Measurements from ENCODE around the gene LRP6.

LRP6 gene

GRCh38 chr12:12095021-12095420, 171.8 kb downstream of the LRP6 start:
- Histone ChIP-seq H3K27ac (ENCODE audit: low read depth, low read length) (no peak overlapping the region), H3K14ac (ENCODE audit: low read length) (no peak overlapping the region), H2BK12ac (ENCODE audit: low read length) (no peak overlapping the region), H3K4me3 (ENCODE audit: low read depth, low read length) (no peak overlapping the region), H3K4me1 (ENCODE audit: control insufficient read depth in 1 of 2, insufficient read depth in 2 of 2, low read length in 2 of 2) (peaks cover 2 to 6% of the 10 kb centered on the region in 2 experiments), H3K18ac (ENCODE audit: low read length) (no peak overlapping the region), H3K36me3 (ENCODE audit: control insufficient read depth in 1 of 2, insufficient read depth in 2 of 2, low read length in 2 of 2) (no peaks in the 10 kb centered on the region), H4K91ac (ENCODE audit: low read depth, low read length) (no peak overlapping the region), H2AFZ (ENCODE audit: insufficient read depth, low read length, poor library complexity) (no peak overlapping the region), H2AK5ac (ENCODE audit: low read length) (no peak overlapping the region), H3K23ac (ENCODE audit: low read length) (no peak overlapping the region), H3K9ac (ENCODE audit: low read length) (no peak overlapping the region), H3K27me3 (ENCODE audit: insufficient read depth, low read length) (no peaks in the 10 kb centered on the region), H3K79me1 (ENCODE audit: low read length) (no peaks in the 10 kb centered on the region), H4K8ac (ENCODE audit: low read depth, low read length) (no peak overlapping the region), H3K9me3 (ENCODE audit: insufficient read depth, low read depth, low read length) (no peaks in the 10 kb centered on the region), H2BK120ac (ENCODE audit: insufficient read depth, low read length, poor library complexity) (no peak overlapping the region), H3K4ac (ENCODE audit: low read depth, low read length) (no peak overlapping the region), H3K4me2 (ENCODE audit: low read length) (no peak overlapping the region), H4K12ac (ENCODE audit: low read depth, low read length) (no peak overlapping the region), H3K79me2 (ENCODE audit: control insufficient read depth, insufficient read depth, low read length, poor library complexity) (no peaks in the 10 kb centered on the region), H2BK5ac (ENCODE audit: low read depth, low read length, poor library complexity) (no peak overlapping the region)
- no CpG with 5 or more reads among the region's 3 CpGs for WGBS (ENCODE audit: extremely low coverage, insufficient coverage, insufficient read length)
- DNase-seq, result no peak

- no peaks in the 10 kb centered on the region for H3K9me3 ChIP-seq (ENCODE audit: insufficient read depth, low read depth, low read length)
- H2AK5ac ChIP-seq (ENCODE audit: low read length), result no peak overlapping the region
- no peak overlapping the region for H2BK12ac ChIP-seq (ENCODE audit: low read length)
- no peak overlapping the region for H3K27ac ChIP-seq (ENCODE audit: low read depth, low read length)
- H4K8ac ChIP-seq (ENCODE audit: low read depth, low read length), result no peak overlapping the region
- H3K79me2 ChIP-seq (ENCODE audit: control insufficient read depth, insufficient read depth, low read length, poor library complexity), result no peaks in the 10 kb centered on the region
- no peaks in the 10 kb centered on the region for H3K27me3 ChIP-seq (ENCODE audit: insufficient read depth, low read length)
- no peak overlapping the region for H4K91ac ChIP-seq (ENCODE audit: low read depth, low read length)
- no peak overlapping the region for H3K23ac ChIP-seq (ENCODE audit: low read length)
- H3K18ac ChIP-seq (ENCODE audit: low read length), result no peak overlapping the region
- no peak overlapping the region for H2BK5ac ChIP-seq (ENCODE audit: low read depth, low read length, poor library complexity)
- no peaks in the 10 kb centered on the region for H3K79me1 ChIP-seq (ENCODE audit: low read length)
- H3K14ac ChIP-seq (ENCODE audit: low read length), result no peak overlapping the region
- peaks cover 2 to 6% of the 10 kb centered on the region in 2 experiments for H3K4me1 ChIP-seq (ENCODE audit: control insufficient read depth in 1 of 2, insufficient read depth in 2 of 2, low read length in 2 of 2)
- no CpG with 5 or more reads among the region's 4 CpGs for WGBS (ENCODE audit: extremely low coverage, insufficient coverage, insufficient read length)
- H4K12ac ChIP-seq (ENCODE audit: low read depth, low read length), result no peak overlapping the region
- no peak for DNase-seq
- no peak overlapping the region for H3K4ac ChIP-seq (ENCODE audit: low read depth, low read length)
- no peak overlapping the region for H3K4me2 ChIP-seq (ENCODE audit: low read length)
- H3K36me3 ChIP-seq (ENCODE audit: control insufficient read depth in 1 of 2, insufficient read depth in 2 of 2, low read length in 2 of 2), result no peaks in the 10 kb centered on the region
- no peak overlapping the region for H3K4me3 ChIP-seq (ENCODE audit: low read depth, low read length)
- H3K9ac ChIP-seq (ENCODE audit: low read length), result no peak overlapping the region
- H2BK120ac ChIP-seq (ENCODE audit: insufficient read depth, low read length, poor library complexity), result no peak overlapping the region
- no peak overlapping the region for H2AFZ ChIP-seq (ENCODE audit: insufficient read depth, low read length, poor library complexity)
Observed at GRCh38 chr12:12094481-12094880, 172.4 kb downstream of the LRP6 start.

GRCh38 chr12:12091977-12092663, 174.7 kb downstream of the LRP6 start:
- no peak overlapping the region for H3K9ac ChIP-seq (ENCODE audit: low read length)
- H3K27ac ChIP-seq (ENCODE audit: low read depth, low read length), result no peak overlapping the region
- no peak overlapping the region for H2BK120ac ChIP-seq (ENCODE audit: insufficient read depth, low read length, poor library complexity)
- no peak overlapping the region for H3K4ac ChIP-seq (ENCODE audit: low read depth, low read length)
- no peak overlapping the region for H4K12ac ChIP-seq (ENCODE audit: low read depth, low read length)
- no peak for DNase-seq
- H2BK5ac ChIP-seq (ENCODE audit: low read depth, low read length, poor library complexity), result no peak overlapping the region
- no peak overlapping the region for H3K18ac ChIP-seq (ENCODE audit: low read length)
- no peaks in the 10 kb centered on the region for H3K79me1 ChIP-seq (ENCODE audit: low read length)
- no peak overlapping the region for H2BK12ac ChIP-seq (ENCODE audit: low read length)
- H4K8ac ChIP-seq (ENCODE audit: low read depth, low read length), result no peak overlapping the region
- no peaks in the 10 kb centered on the region for H3K79me2 ChIP-seq (ENCODE audit: control insufficient read depth, insufficient read depth, low read length, poor library complexity)
- H3K36me3 ChIP-seq (ENCODE audit: control insufficient read depth in 1 of 2, insufficient read depth in 2 of 2, low read length in 2 of 2), result no peaks in the 10 kb centered on the region
- H3K4me2 ChIP-seq (ENCODE audit: low read length), result no peak overlapping the region
- no CpG with 5 or more reads among the region's 14 CpGs for WGBS (ENCODE audit: extremely low coverage, insufficient coverage, insufficient read length)
- H3K4me1 ChIP-seq (ENCODE audit: control insufficient read depth in 1 of 2, insufficient read depth in 2 of 2, low read length in 2 of 2), result peaks cover 3 to 4% of the 10 kb centered on the region in 2 experiments
- no peak overlapping the region for H4K91ac ChIP-seq (ENCODE audit: low read depth, low read length)
- H3K4me3 ChIP-seq (ENCODE audit: low read depth, low read length), result no peak overlapping the region
- no peaks in the 10 kb centered on the region for H3K27me3 ChIP-seq (ENCODE audit: insufficient read depth, low read length)
- H2AFZ ChIP-seq (ENCODE audit: insufficient read depth, low read length, poor library complexity), result no peak overlapping the region
- H3K9me3 ChIP-seq (ENCODE audit: insufficient read depth, low read depth, low read length), result no peaks in the 10 kb centered on the region
- H3K14ac ChIP-seq (ENCODE audit: low read length), result no peak overlapping the region
- no peak overlapping the region for H3K23ac ChIP-seq (ENCODE audit: low read length)
- H2AK5ac ChIP-seq (ENCODE audit: low read length), result no peak overlapping the region

- WGBS (ENCODE audit: extremely low coverage, insufficient coverage, insufficient read length), result no CpG with 5 or more reads among the region's 3 CpGs
- H2BK5ac ChIP-seq (ENCODE audit: low read depth, low read length, poor library complexity), result no peak overlapping the region
Observed at GRCh38 chr12:12091071-12091470, 175.8 kb downstream of the LRP6 start.

More at GRCh38 chr12:12091071-12091470, 175.8 kb downstream of the LRP6 start:
- Histone ChIP-seq H3K4me2 (ENCODE audit: low read length) (no peak overlapping the region), H3K79me2 (ENCODE audit: control insufficient read depth, insufficient read depth, low read length, poor library complexity) (no peaks in the 10 kb centered on the region), H3K79me1 (ENCODE audit: low read length) (no peaks in the 10 kb centered on the region), H3K14ac (ENCODE audit: low read length) (no peak overlapping the region), H2AFZ (ENCODE audit: insufficient read depth, low read length, poor library complexity) (no peak overlapping the region), H3K36me3 (ENCODE audit: control insufficient read depth in 1 of 2, insufficient read depth in 2 of 2, low read length in 2 of 2) (no peaks in the 10 kb centered on the region), H3K18ac (ENCODE audit: low read length) (no peak overlapping the region), H4K91ac (ENCODE audit: low read depth, low read length) (no peak overlapping the region), H3K23ac (ENCODE audit: low read length) (no peak overlapping the region), H2BK120ac (ENCODE audit: insufficient read depth, low read length, poor library complexity) (no peak overlapping the region), H2BK12ac (ENCODE audit: low read length) (no peak overlapping the region), H2AK5ac (ENCODE audit: low read length) (no peak overlapping the region), H3K4me1 (ENCODE audit: control insufficient read depth in 1 of 2, insufficient read depth in 2 of 2, low read length in 2 of 2) (peaks cover 4 to 7% of the 10 kb centered on the region in 2 experiments), H3K4ac (ENCODE audit: low read depth, low read length) (no peak overlapping the region), H3K9me3 (ENCODE audit: insufficient read depth, low read depth, low read length) (no peaks in the 10 kb centered on the region), H3K9ac (ENCODE audit: low read length) (no peak overlapping the region), H4K12ac (ENCODE audit: low read depth, low read length) (no peak overlapping the region), H3K27me3 (ENCODE audit: insufficient read depth, low read length) (no peaks in the 10 kb centered on the region), H4K8ac (ENCODE audit: low read depth, low read length) (no peak overlapping the region), H3K27ac (ENCODE audit: low read depth, low read length) (no peak overlapping the region), H3K4me3 (ENCODE audit: low read depth, low read length) (no peak overlapping the region)
- no peak for DNase-seq
